Duodenal mucosa (tissue), 2 donors: ENCODE results near the gene DHRSX.
"Not testable (repeated sequence)": the region's sequence is repeated elsewhere in the genome, so short reads cannot be mapped to it uniquely, and the experiment has no call there.

Experiments used
- H3K27ac ChIP-seq: one replicate; pipeline ENCODE4 v1.7.0; 2013; ENCODE audit warnings: low read depth, low read length
- H3K27me3 ChIP-seq, 2 donors: one replicate each; pipeline ENCODE4 v1.7.0; 2013; ENCODE audit warnings: low read length in 2 of 2, control low read depth in 1 of 2; ENCODE audit not compliant: insufficient read depth in 2 of 2, control insufficient read depth in 1 of 2
- H3K36me3 ChIP-seq, 2 donors: one replicate each; pipeline ENCODE4 v1.7.0; 2013; ENCODE audit warnings: low read length in 2 of 2, control low read depth in 1 of 2; ENCODE audit not compliant: insufficient read depth in 2 of 2, control insufficient read depth in 1 of 2
- H3K4me1 ChIP-seq, 2 donors: one replicate each; pipeline ENCODE4 v1.7.0; 2013; ENCODE audit warnings: low read length in 2 of 2, control low read depth in 1 of 2; ENCODE audit not compliant: insufficient read depth in 2 of 2, control insufficient read depth in 1 of 2
- H3K4me3 ChIP-seq, 2 donors: one replicate each; pipeline ENCODE4 v1.7.0; 2013; ENCODE audit warnings: low read length in 2 of 2, low read depth in 1 of 2
- H3K9ac ChIP-seq, 2 donors: one replicate each; pipeline ENCODE4 v1.7.0; 2013; ENCODE audit warnings: low read length in 2 of 2, low read depth in 1 of 2
- H3K9me3 ChIP-seq, 2 donors: one replicate each; pipeline ENCODE4 v1.7.0; 2013; ENCODE audit warnings: low read length in 2 of 2, control low read depth in 1 of 2; ENCODE audit not compliant: control insufficient read depth in 1 of 2

Gene DHRSX

DNA sequence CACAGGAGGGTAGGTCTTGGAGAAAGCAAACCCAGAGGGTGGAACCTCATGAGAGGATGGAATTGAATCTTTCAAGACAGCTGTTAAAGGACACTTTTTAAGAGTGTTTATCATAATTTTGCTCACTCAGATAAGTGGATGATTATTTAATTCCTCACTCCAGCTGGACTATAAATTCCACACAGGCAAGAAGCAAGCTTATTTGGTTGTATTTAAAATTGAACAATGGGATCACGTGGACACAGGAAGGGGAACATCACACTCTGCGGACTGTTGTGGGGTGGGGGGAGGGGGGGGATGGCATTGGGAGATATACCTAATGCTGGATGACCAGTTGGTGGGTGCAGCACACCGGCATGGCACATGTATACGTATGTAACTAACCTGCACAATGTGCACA, 116.3 kb downstream of the DHRSX start:
- Histone ChIP-seq H3K36me3 (peaks cover 0 to 4% of the 10 kb centered on the region in 2 donors), H3K9me3 (no peaks in the 10 kb centered on the region), H3K9ac (no peak overlapping the region), H3K27ac (no peak overlapping the region), H3K4me1 (peaks cover 15% of the 10 kb centered on the region in 2 donors), H3K27me3 (no peaks in the 10 kb centered on the region), H3K4me3 (no peak overlapping the region)

DNA sequence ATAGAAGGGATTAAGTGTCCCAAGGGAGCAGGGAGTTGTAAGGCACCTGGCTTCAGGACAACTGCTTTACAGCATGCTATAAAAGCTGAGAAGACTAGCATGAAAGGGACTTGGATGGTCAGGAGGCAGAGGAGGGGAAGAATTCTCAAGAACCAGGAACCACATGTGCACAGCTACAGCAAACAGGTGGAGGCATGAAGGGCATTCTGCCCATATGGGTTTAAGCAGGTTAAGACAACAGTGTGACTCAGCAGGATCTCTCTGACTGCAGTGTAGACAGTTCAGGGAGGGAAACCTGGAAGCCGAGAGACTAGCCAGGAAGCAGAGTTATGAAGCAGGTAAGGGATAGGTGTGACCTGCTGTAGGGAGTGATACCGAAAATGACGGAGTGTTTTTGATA, 117.0 kb downstream of the DHRSX start:
- Histone ChIP-seq H3K4me1 (peaks cover 15% of the 10 kb centered on the region in 2 donors), H3K36me3 (peaks cover 0 to 4% of the 10 kb centered on the region in 2 donors), H3K27me3 (no peaks in the 10 kb centered on the region), H3K27ac (no peak overlapping the region), H3K4me3 (no peak overlapping the region), H3K9ac (no peak overlapping the region), H3K9me3 (no peaks in the 10 kb centered on the region)

DNA sequence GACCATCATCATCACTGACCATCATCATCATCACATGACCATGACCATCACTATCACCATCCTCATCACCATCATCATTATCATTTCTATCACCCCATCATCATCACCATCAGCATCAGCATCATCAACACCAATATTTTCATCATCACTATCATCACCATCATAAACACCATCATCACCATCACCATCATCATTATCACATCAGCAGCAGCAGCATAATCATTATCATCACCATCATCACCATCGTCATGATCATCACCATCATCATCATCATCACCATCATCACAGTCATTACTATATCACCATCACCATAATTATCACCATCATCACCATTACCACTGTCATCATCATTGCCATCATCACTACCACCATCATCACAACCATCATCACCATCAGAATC, 117.6 kb downstream of the DHRSX start:
- Histone ChIP-seq H3K4me1 (peaks cover 12% of the 10 kb centered on the region in 2 donors), H3K27me3 (no peaks in the 10 kb centered on the region), H3K27ac (no peak overlapping the region), H3K9me3 (no peaks in the 10 kb centered on the region), H3K36me3 (peaks cover 0 to 4% of the 10 kb centered on the region in 2 donors), H3K9ac (no peak overlapping the region), H3K4me3 (no peak overlapping the region)

DNA sequence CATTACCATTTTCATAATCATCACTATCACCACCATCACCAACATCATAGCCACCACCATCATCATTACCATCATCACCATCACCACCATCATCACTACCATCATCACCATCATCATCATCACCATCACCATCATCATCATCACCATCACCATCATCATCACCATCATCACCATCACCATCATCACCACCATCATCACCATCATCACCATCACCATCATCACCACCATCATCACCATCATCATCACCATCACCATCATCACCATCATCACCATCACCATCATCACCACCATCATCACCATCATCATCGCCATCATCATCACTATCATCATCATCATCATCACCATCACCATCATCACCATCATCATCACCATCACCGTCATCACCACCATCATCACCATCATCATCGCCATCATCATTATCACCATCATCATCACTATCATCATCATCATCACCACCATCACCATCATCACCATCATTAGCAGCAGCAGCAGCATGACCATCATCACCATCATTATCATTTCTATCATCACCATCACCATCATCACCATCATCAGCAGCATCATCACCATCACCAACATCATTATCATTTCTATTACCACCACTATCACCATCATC, 118.2 kb downstream of the DHRSX start:
- not testable (repeated sequence) for H3K27ac ChIP-seq, H3K9ac ChIP-seq, H3K4me1 ChIP-seq, H3K27me3 ChIP-seq, H3K4me3 ChIP-seq, H3K9me3 ChIP-seq, H3K36me3 ChIP-seq

DNA sequence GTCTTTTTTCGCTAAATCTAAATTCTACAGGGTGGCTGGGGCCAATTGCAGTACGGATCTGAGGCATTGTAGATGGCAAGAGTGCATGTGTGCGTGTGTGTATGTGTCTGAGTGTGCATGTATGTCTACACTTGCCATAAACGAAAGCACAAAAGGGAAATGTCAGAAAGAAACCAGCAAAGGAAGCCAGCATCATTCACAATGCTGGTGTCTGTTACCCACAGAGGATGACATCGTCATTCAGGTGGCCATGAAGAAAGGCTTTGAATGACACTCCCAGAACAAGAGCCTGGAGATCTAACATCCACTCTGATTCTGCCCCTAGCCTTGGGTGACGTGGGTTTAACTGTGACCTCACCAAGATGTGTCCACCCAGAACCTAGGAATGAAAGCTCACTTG, 124.6 kb downstream of the DHRSX start:
- H3K4me3 ChIP-seq, result no peak overlapping the region
- no peaks in the 10 kb centered on the region for H3K9me3 ChIP-seq
- H3K36me3 ChIP-seq, result no peaks in the 10 kb centered on the region
- no peaks in the 10 kb centered on the region for H3K27me3 ChIP-seq
- no peaks in the 10 kb centered on the region for H3K4me1 ChIP-seq
- no peak overlapping the region for H3K27ac ChIP-seq
- no peak overlapping the region for H3K9ac ChIP-seq

DNA sequence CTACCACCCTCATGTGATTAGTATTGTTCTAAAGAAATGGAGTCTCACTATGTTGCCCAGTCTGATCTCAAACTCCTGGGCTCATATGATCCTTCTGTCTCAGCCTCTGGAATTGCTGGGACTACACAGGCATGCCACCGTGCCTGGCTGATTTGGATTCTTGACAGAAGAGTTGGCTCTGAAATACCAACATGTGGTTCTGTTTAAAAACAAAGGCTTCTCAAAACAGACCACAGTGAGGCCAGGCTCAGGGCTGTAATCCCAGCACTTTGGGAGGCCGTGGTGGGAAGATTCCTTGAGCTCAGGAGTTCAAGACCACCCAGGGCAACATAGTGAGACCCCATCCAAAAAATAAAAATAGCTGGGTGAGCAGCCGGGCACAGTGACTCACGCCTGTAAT, 126.7 kb downstream of the DHRSX start:
- no peak overlapping the region for H3K4me3 ChIP-seq
- no peak overlapping the region for H3K27ac ChIP-seq
- H3K9me3 ChIP-seq, result no peaks in the 10 kb centered on the region
- no peaks in the 10 kb centered on the region for H3K4me1 ChIP-seq
- no peaks in the 10 kb centered on the region for H3K27me3 ChIP-seq
- H3K36me3 ChIP-seq, result no peaks in the 10 kb centered on the region
- H3K9ac ChIP-seq, result no peak overlapping the region

DNA sequence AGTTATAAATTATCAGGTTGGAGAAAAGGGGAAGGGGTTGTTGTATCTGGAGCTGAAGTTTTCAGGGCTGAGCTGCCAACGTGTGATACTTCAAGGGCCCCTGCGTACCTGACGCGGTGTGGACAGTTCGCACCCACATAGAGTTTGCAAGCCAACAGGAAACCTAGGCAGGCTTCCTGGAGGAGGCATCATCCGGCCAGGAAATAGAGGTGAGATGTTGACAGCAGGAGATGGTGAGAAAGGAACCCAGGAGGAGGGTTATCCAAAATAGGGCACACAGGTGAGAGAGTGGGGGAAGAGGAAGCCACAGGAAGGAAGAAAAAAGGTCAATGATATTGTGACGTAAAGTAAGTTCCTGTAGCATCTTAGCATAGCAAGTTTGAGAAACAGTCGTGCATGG, 127.2 kb downstream of the DHRSX start:
- Histone ChIP-seq H3K9ac (no peak overlapping the region), H3K9me3 (no peaks in the 10 kb centered on the region), H3K27ac (no peak overlapping the region), H3K36me3 (no peaks in the 10 kb centered on the region), H3K27me3 (no peaks in the 10 kb centered on the region), H3K4me3 (no peak overlapping the region), H3K4me1 (no peaks in the 10 kb centered on the region)

DNA sequence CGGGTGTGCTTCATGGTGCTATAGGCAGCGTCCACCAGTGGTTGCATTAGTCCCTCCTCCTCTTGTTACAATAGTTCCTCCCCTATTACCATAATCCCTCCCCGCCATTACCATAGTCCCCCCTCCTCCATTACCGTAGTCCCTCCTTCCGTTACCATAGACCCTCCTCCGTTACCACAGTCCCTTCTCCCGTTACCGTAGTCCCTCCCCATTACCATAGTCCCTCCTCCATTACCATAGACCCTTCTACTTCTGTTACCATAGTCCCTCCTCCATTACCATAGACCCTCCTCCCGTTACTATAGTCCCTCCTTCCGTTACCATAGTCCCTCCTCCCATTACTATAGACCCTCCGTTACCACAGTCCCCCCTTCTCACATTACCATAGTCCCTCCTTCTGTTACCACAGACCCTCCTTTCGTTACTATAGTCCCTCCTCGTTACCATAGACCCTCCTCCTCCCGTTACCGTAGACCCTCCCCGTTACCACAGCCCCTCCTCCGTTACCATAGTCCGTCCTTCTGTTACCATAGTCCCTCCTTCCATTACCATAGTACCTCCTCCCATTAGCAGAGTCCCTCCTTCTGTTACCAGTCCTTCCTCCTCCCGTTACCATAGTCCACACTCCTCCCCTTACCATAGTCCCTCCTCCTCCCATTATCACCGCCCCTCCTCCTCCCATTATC, 129.6 kb downstream of the DHRSX start:
- H3K9ac ChIP-seq, result no peak overlapping the region
- no peaks in the 10 kb centered on the region for H3K36me3 ChIP-seq

DNA sequence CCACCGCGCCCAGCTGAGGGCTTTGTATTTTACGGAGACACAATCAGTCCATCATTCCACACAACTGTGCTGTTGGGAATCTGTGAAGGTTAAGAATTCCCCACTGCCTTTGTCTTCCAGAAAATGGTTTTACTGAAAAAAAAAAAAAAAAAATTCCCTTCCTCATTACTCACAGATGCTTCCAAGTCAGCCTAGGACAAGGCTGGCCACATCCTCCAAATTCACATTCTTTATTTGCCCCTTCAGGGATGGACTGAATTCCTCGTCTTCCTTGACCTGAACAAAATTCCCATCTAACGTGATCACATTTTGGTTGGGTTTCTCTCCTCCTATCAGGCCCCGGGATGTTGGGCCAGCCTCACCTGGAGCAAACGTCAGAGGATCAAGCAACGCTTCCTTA, 130.3 kb downstream of the DHRSX start:
- Histone ChIP-seq H3K4me3 (no peak overlapping the region), H3K4me1 (no peaks in the 10 kb centered on the region), H3K36me3 (no peaks in the 10 kb centered on the region), H3K9ac (no peak overlapping the region), H3K27me3 (no peaks in the 10 kb centered on the region), H3K9me3 (no peaks in the 10 kb centered on the region), H3K27ac (no peak overlapping the region)

More for the DNA sequence above, 129.6 kb downstream of the DHRSX start:
- no peaks in the 10 kb centered on the region for H3K27me3 ChIP-seq
- H3K27ac ChIP-seq, result no peak overlapping the region
- no peaks in the 10 kb centered on the region for H3K4me1 ChIP-seq
- no peak overlapping the region for H3K4me3 ChIP-seq
- no peaks in the 10 kb centered on the region for H3K9me3 ChIP-seq

DNA sequence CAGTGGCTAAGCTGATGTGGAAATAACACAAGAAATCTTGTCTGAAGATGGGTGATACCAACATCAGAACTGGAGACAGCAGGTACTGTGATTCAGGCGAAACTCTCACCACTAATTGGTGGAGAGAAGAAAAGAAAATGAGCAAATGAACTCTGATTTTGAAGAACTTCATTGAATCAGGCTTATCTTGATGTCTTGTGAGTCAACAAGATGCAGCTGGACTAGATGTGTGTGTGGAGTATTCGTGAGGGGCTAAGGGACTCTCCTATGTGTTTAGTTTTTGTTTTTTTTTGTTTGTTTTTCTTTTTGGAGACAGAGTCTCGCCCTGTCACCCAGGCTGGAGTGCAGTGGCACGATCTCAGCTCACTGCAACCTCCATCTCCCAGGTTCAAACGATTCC, 131.6 kb downstream of the DHRSX start:
- H3K4me3 ChIP-seq, result no peak overlapping the region
- H3K27ac ChIP-seq, result no peak overlapping the region
- H3K9me3 ChIP-seq, result no peaks in the 10 kb centered on the region
- no peaks in the 10 kb centered on the region for H3K27me3 ChIP-seq
- H3K9ac ChIP-seq, result no peak overlapping the region
- H3K4me1 ChIP-seq, result no peaks in the 10 kb centered on the region
- H3K36me3 ChIP-seq, result no peaks in the 10 kb centered on the region
